Right atrium auricular region (tissue), 2 donors: Measurements from ENCODE around the gene DOK6. TPM values are rescaled to one million over a fixed set of nuclear protein-coding genes. Genes with fewer than 3 reads are reported as not detected.

Experiments
- DNase-seq: peaks from one replicate; pipeline ENCODE4 v3.0.0-alpha.2; 2019; ENCODE audit warnings: low spot score
- H3K27ac ChIP-seq, 2 donors: fragments of 200-600 bp; sonication (generic); 1 replicate in 1 of 2; 2 replicates in 1 of 2; pipeline ENCODE4 v1.5.1; 2016 to 2019
- H3K27me3 ChIP-seq, 2 donors: fragments of 200-600 bp; sonication (generic); one replicate each; pipeline versions ENCODE4 v1.5.1 to v1.6.0; 2017 to 2019
- H3K36me3 ChIP-seq: fragments of 200-600 bp; sonication (generic); one replicate; pipeline ENCODE4 v1.5.1; 2016
- H3K4me1 ChIP-seq, 2 donors: fragments of 200-600 bp; sonication (generic); one replicate each; pipeline versions ENCODE4 v1.5.1 to v1.6.0; 2017 to 2019
- H3K4me3 ChIP-seq, 2 donors: fragments of 200-600 bp; sonication (generic); 1 replicate in 1 of 2; 2 replicates in 1 of 2; pipeline ENCODE4 v1.5.1; 2017 to 2019; ENCODE audit warnings: mild to moderate bottlenecking in 1 of 2, moderate library complexity in 1 of 2
- H3K9me3 ChIP-seq, 2 donors: fragments of 200-600 bp; sonication (generic); one replicate each; pipeline ENCODE4 v1.5.1; 2019
- CTCF ChIP-seq, 2 donors: fragments of 200-600 bp; sonication (generic); IDR thresholded peaks; one replicate each; pipeline ENCODE4 v1.5.1; 2019; ENCODE audit warnings: antibody characterized with exemption in 2 of 2
- total RNA-seq, 2 donors: library from RNA; depleted of rRNA; stranded (reverse); fragments of >200 nt; gene quantifications; one replicate each; pipeline ENCODE4 v1.1.0, GENCODE V29; 2016

Gene DOK6
- total RNA-seq, 2 donors from 2014 or later: 2.0 to 5.7 TPM

GRCh38 chr18:69435000-69435399 lies 34.3 kb downstream of the DOK6 start:
- Histone ChIP-seq H3K27ac (no peak overlapping the region), H3K9me3 (peaks cover 0 to 15% of the 10 kb centered on the region in 2 donors), H3K36me3 (no peaks in the 10 kb centered on the region), H3K27me3 (no peaks in the 10 kb centered on the region), H3K4me3 (no peak overlapping the region), H3K4me1 (no peaks in the 10 kb centered on the region)
- TF ChIP-seq CTCF (IDR thresholded peaks at IDR 0.05): no peak
- no peak for DNase-seq

- H3K4me1 ChIP-seq: no peaks in the 10 kb centered on the region
- H3K27ac ChIP-seq: no peak overlapping the region
- H3K4me3 ChIP-seq: no peak overlapping the region
- H3K36me3 ChIP-seq: no peaks in the 10 kb centered on the region
- no peak for DNase-seq
- TF ChIP-seq CTCF (IDR thresholded peaks at IDR 0.05): no peak
- H3K9me3 ChIP-seq: peaks cover 0 to 8% of the 10 kb centered on the region in 2 donors
- no peaks in the 10 kb centered on the region for H3K27me3 ChIP-seq
These were observed 43.5 kb downstream of the DOK6 start for GRCh38 chr18:69444221-69444620.

- no peak for TF ChIP-seq CTCF (IDR thresholded peaks at IDR 0.05)
These were observed 47.2 kb downstream of the DOK6 start for GRCh38 chr18:69447886-69448285.

GRCh38 chr18:69455125-69455524 lies 54.4 kb downstream of the DOK6 start:
- DNase-seq: no peak
- H3K36me3 ChIP-seq: no peaks in the 10 kb centered on the region
- no peaks in the 10 kb centered on the region for H3K27me3 ChIP-seq
- TF ChIP-seq CTCF (IDR thresholded peaks at IDR 0.05): no peak
- no peaks in the 10 kb centered on the region for H3K4me1 ChIP-seq
- peaks cover 0 to 12% of the 10 kb centered on the region in 2 donors for H3K9me3 ChIP-seq
- no peak overlapping the region for H3K4me3 ChIP-seq
- no peak overlapping the region for H3K27ac ChIP-seq

More at GRCh38 chr18:69447886-69448285, 47.2 kb downstream of the DOK6 start:
- no peaks in the 10 kb centered on the region for H3K27me3 ChIP-seq
- H3K9me3 ChIP-seq: peaks cover 0 to 8% of the 10 kb centered on the region in 2 donors
- no peak overlapping the region for H3K4me3 ChIP-seq
- H3K4me1 ChIP-seq: no peaks in the 10 kb centered on the region
- DNase-seq: no peak
- H3K36me3 ChIP-seq: no peaks in the 10 kb centered on the region
- no peak overlapping the region for H3K27ac ChIP-seq

GRCh38 chr18:69469444-69469919 lies 68.8 kb downstream of the DOK6 start:
- no peak overlapping the region for H3K4me3 ChIP-seq
- no peaks in the 10 kb centered on the region for H3K27me3 ChIP-seq
- H3K27ac ChIP-seq: no peak overlapping the region
- peak in 1 of 2 donors; percentile 15 for TF ChIP-seq CTCF (IDR thresholded peaks at IDR 0.05)
- H3K9me3 ChIP-seq: no peaks in the 10 kb centered on the region
- no peaks in the 10 kb centered on the region for H3K4me1 ChIP-seq
- DNase-seq: no peak
- no peaks in the 10 kb centered on the region for H3K36me3 ChIP-seq

GRCh38 chr18:69480460-69480859 lies 79.8 kb downstream of the DOK6 start:
- Histone ChIP-seq H3K4me3 (no peak overlapping the region), H3K36me3 (no peaks in the 10 kb centered on the region), H3K27me3 (no peaks in the 10 kb centered on the region), H3K27ac (no peak overlapping the region), H3K4me1 (no peaks in the 10 kb centered on the region), H3K9me3 (no peaks in the 10 kb centered on the region)
- TF ChIP-seq CTCF (IDR thresholded peaks at IDR 0.05): no peak
- no peak for DNase-seq
